WTC11 (cell line): Measurements from ENCODE around the gene STK32C.

Experiments
- TF ChIP-seq, protein P1 (sequence below): fragments of 200-600 bp; IDR thresholded peaks from 2 replicates; pipeline ENCODE4 v1.8.0; 2022; ENCODE audit warnings: antibody characterized with exemption
- TF ChIP-seq, protein P2 (sequence below): sonication (generic); formaldehyde crosslinking; IDR thresholded peaks from 2 replicates; pipeline ENCODE4 v1.8.1; 2022; ENCODE audit warnings: low read depth, mild to moderate bottlenecking, moderate library complexity, missing genetic modification reagents, borderline replicate concordance
- TF ChIP-seq, protein P3 (sequence below): sonication (generic); formaldehyde crosslinking; IDR thresholded peaks from 2 replicates; pipeline ENCODE4 v1.8.1; 2022; ENCODE audit warnings: mild to moderate bottlenecking, moderate library complexity, missing genetic modification reagents

DNA sequence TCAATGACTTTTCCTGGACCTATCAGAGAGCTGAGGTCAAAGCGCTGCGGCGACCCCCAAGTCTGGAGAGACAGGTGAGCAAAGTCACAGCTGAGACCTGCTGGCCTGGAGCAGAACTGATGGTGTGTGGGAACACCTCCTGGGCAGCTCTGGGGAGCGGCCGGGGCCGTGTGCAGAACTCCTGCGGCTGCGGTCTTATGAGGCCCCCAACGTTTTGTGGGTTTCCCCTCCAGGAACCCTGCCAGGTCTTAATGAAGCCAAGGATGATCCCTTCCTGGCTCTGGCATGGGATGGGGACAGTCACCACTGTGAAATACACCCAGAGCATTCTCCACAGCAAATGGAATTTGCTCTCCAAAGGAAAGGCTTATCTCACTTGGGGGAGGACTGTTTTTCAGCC, 94.9 kb downstream of the STK32C start:
- TF ChIP-seq, protein P1, sequence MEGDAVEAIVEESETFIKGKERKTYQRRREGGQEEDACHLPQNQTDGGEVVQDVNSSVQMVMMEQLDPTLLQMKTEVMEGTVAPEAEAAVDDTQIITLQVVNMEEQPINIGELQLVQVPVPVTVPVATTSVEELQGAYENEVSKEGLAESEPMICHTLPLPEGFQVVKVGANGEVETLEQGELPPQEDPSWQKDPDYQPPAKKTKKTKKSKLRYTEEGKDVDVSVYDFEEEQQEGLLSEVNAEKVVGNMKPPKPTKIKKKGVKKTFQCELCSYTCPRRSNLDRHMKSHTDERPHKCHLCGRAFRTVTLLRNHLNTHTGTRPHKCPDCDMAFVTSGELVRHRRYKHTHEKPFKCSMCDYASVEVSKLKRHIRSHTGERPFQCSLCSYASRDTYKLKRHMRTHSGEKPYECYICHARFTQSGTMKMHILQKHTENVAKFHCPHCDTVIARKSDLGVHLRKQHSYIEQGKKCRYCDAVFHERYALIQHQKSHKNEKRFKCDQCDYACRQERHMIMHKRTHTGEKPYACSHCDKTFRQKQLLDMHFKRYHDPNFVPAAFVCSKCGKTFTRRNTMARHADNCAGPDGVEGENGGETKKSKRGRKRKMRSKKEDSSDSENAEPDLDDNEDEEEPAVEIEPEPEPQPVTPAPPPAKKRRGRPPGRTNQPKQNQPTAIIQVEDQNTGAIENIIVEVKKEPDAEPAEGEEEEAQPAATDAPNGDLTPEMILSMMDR = no peak
- TF ChIP-seq, protein P2, sequence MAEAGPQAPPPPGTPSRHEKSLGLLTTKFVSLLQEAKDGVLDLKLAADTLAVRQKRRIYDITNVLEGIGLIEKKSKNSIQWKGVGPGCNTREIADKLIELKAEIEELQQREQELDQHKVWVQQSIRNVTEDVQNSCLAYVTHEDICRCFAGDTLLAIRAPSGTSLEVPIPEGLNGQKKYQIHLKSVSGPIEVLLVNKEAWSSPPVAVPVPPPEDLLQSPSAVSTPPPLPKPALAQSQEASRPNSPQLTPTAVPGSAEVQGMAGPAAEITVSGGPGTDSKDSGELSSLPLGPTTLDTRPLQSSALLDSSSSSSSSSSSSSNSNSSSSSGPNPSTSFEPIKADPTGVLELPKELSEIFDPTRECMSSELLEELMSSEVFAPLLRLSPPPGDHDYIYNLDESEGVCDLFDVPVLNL = no peak
- TF ChIP-seq, protein P3, sequence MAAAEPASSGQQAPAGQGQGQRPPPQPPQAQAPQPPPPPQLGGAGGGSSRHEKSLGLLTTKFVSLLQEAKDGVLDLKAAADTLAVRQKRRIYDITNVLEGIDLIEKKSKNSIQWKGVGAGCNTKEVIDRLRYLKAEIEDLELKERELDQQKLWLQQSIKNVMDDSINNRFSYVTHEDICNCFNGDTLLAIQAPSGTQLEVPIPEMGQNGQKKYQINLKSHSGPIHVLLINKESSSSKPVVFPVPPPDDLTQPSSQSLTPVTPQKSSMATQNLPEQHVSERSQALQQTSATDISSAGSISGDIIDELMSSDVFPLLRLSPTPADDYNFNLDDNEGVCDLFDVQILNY (CRISPR knock-in tag) = no peak
